ENCODE data around the gene NKAIN2.

The NKAIN2 gene

DNA sequence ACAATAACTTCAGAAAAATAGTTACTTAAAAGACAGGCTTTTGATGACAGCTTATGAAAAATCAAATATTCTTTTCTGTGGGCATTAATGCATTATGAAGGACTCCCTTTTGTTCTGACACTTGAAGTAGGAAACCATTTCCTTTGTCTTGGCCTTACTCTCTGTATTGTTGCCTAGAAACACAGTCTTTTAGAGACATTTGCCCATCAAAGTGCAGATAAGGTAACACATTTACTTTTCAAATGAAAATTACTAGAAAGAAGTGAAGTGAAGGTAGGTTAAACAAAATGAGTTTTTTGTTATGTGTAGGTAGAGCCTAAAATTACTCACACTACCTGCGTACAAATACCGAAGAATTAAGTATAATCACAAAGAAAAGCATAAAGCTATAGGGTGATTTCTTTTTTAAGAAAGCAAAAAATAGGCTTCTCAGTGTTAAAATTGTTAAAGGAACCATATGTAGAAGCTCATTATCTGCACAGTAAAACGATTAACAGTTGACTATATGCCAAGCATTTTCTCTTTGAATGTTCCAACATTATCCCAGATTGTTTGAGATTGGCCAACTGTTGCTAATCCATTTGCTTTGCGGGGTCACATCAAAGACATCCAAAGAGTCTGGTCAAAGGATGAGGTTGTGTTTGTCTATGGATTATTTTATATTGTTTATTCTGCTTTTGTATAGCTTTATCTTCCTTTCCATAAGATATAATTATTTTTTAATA is 616.6 kb downstream of the NKAIN2 start:
- Histone ChIP-seq H4K20me1 (ENCODE audit: low read depth, low read length) (no peaks in the 10 kb centered on the region), H3F3A (ENCODE audit: insufficient read depth) (no peaks in the 10 kb centered on the region), H3K79me2 (ENCODE audit: insufficient read depth, low read length) (no peaks in the 10 kb centered on the region), H3K4me2 (ENCODE audit: low read depth, low read length, poor library complexity, severe bottlenecking) (no peak overlapping the region), H3K9me3 (ENCODE audit: insufficient read depth, low read length) (no peaks in the 10 kb centered on the region), H3K9me2 (replicated peaks; ENCODE audit: insufficient read depth, low read length) (no peaks in the 10 kb centered on the region), H3K27ac (ENCODE audit: low read depth, low read length) (no peak overlapping the region), H3K27me3 (ENCODE audit: low read length) (no peaks in the 10 kb centered on the region), H2AFZ (ENCODE audit: low read depth, low read length, severe bottlenecking) (no peak overlapping the region), H3K4me3 (ENCODE audit: insufficient read depth, low read length, poor library complexity, severe bottlenecking) (no peak overlapping the region), H3K36me3 (ENCODE audit: low read length) (no peaks in the 10 kb centered on the region), H3K9ac (ENCODE audit: low read length) (no peak overlapping the region)
- no peak for TF ChIP-seq EZH2phosphoT487 (conservative IDR thresholded peaks at IDR 0.05; ENCODE audit: low read length)

DNA sequence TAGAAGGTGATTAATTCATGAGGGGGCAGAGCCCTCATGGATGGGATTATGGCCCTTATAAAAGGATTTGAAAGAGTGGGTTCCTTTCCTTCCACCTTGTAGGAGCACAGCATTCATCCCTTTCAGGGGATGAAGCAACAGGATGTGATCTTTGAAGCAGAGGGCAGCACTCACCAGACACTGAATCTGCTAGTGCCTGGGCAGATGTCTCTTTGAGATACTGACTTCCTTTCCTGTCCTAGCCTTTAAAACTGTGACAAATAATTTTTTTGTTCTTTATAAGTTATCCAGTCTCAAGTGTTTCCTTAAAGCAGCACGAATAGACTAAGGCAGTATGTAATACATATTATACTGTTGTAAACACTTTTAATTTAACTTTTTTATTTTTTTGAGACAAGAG is 620.0 kb downstream of the NKAIN2 start:
- Histone ChIP-seq H3K9me2 (replicated peaks; ENCODE audit: insufficient read depth, low read length) (no peaks in the 10 kb centered on the region), H3K4me2 (ENCODE audit: low read depth, low read length, poor library complexity, severe bottlenecking) (no peak overlapping the region)

DNA sequence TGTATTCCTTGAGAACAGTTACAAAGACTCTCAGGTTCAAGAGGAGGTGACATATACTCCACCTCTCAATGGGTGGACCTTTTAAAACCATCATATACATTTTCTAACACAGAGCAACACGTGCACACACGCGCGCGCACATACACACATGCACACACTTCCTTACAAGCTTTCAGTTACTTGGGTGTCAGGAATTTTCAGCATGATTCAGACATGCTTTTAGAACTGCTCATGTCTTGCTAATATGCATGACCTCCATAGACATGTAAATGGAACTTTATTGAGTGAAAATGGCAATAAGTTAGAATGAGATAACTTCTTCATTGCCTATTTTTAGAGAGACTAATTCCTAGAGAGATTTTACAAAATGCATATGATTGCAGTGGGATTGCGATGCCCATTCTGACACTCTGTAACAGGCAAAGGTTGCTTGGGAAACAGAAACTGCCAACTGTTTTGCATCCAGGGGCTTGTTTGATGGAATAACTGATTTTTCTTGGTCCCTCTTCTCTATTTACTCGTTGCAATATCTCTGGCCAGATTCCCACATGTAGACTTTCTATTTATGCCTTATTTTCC is 627.2 kb downstream of the NKAIN2 start:
- no peak overlapping the region for H3K27ac ChIP-seq (ENCODE audit: low read depth, low read length)
- no peaks in the 10 kb centered on the region for H3K27me3 ChIP-seq (ENCODE audit: low read length)
- no peaks in the 10 kb centered on the region for H3K9me3 ChIP-seq (ENCODE audit: insufficient read depth, low read length)
- H2AFZ ChIP-seq (ENCODE audit: low read depth, low read length, severe bottlenecking): no peak overlapping the region
- no peaks in the 10 kb centered on the region for H3K36me3 ChIP-seq (ENCODE audit: low read length)
- H3K9me2 ChIP-seq (replicated peaks; ENCODE audit: insufficient read depth, low read length): no peaks in the 10 kb centered on the region
- no peaks in the 10 kb centered on the region for H3K79me2 ChIP-seq (ENCODE audit: insufficient read depth, low read length)
- no peak overlapping the region for H3K4me2 ChIP-seq (ENCODE audit: low read depth, low read length, poor library complexity, severe bottlenecking)
- H3F3A ChIP-seq (ENCODE audit: insufficient read depth): no peaks in the 10 kb centered on the region
- H4K20me1 ChIP-seq (ENCODE audit: low read depth, low read length): no peaks in the 10 kb centered on the region
- no peak overlapping the region for H3K9ac ChIP-seq (ENCODE audit: low read length)
- TF ChIP-seq, protein P1, sequence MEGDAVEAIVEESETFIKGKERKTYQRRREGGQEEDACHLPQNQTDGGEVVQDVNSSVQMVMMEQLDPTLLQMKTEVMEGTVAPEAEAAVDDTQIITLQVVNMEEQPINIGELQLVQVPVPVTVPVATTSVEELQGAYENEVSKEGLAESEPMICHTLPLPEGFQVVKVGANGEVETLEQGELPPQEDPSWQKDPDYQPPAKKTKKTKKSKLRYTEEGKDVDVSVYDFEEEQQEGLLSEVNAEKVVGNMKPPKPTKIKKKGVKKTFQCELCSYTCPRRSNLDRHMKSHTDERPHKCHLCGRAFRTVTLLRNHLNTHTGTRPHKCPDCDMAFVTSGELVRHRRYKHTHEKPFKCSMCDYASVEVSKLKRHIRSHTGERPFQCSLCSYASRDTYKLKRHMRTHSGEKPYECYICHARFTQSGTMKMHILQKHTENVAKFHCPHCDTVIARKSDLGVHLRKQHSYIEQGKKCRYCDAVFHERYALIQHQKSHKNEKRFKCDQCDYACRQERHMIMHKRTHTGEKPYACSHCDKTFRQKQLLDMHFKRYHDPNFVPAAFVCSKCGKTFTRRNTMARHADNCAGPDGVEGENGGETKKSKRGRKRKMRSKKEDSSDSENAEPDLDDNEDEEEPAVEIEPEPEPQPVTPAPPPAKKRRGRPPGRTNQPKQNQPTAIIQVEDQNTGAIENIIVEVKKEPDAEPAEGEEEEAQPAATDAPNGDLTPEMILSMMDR (IDR thresholded peaks at IDR 0.05; ENCODE audit: insufficient read depth, low read length, poor library complexity, severe bottlenecking): no peak
- TF ChIP-seq EZH2phosphoT487 (conservative IDR thresholded peaks at IDR 0.05; ENCODE audit: low read length): no peak
- H3K4me3 ChIP-seq (ENCODE audit: insufficient read depth, low read length, poor library complexity, severe bottlenecking): no peak overlapping the region

More for the DNA sequence above, 620.0 kb downstream of the NKAIN2 start:
- Histone ChIP-seq H2AFZ (ENCODE audit: low read depth, low read length, severe bottlenecking) (no peak overlapping the region), H3K9ac (ENCODE audit: low read length) (no peak overlapping the region), H3K27ac (ENCODE audit: low read depth, low read length) (no peak overlapping the region), H3K79me2 (ENCODE audit: insufficient read depth, low read length) (no peaks in the 10 kb centered on the region), H3F3A (ENCODE audit: insufficient read depth) (no peaks in the 10 kb centered on the region), H3K27me3 (ENCODE audit: low read length) (no peaks in the 10 kb centered on the region), H3K36me3 (ENCODE audit: low read length) (no peaks in the 10 kb centered on the region), H3K9me3 (ENCODE audit: insufficient read depth, low read length) (no peaks in the 10 kb centered on the region), H3K4me3 (ENCODE audit: insufficient read depth, low read length, poor library complexity, severe bottlenecking) (no peak overlapping the region), H4K20me1 (ENCODE audit: low read depth, low read length) (no peaks in the 10 kb centered on the region)
- no peak for TF ChIP-seq EZH2phosphoT487 (conservative IDR thresholded peaks at IDR 0.05; ENCODE audit: low read length)
- TF ChIP-seq, protein P1 (IDR thresholded peaks at IDR 0.05; ENCODE audit: insufficient read depth, low read length, poor library complexity, severe bottlenecking): no peak

DNA sequence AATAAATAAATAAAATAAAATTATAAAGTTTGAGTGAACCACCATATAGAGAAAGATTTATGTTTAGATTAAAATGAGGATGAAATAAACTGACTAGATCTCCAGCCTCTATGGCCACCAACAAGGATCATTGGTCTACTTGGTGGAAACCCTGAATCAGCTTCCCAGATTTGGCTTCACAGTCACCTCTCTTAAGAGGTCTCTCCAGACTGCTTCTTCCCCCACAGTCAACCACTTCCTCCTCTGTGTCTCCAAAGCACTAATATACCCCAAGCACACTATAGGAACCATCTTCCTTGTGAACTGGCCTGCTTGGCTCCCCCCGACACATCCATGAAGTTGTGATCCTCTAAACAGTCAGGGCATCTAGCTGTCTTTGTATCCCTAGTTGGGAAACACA is 629.0 kb downstream of the NKAIN2 start:
- H2AFZ ChIP-seq (ENCODE audit: low read depth, low read length, severe bottlenecking): no peak overlapping the region
- H3K4me2 ChIP-seq (ENCODE audit: low read depth, low read length, poor library complexity, severe bottlenecking): no peak overlapping the region
- TF ChIP-seq EZH2phosphoT487 (conservative IDR thresholded peaks at IDR 0.05; ENCODE audit: low read length): no peak
- no peaks in the 10 kb centered on the region for H3K27me3 ChIP-seq (ENCODE audit: low read length)
- H3K4me3 ChIP-seq (ENCODE audit: insufficient read depth, low read length, poor library complexity, severe bottlenecking): no peak overlapping the region
- H3K9ac ChIP-seq (ENCODE audit: low read length): no peak overlapping the region
- H3K9me2 ChIP-seq (replicated peaks; ENCODE audit: insufficient read depth, low read length): no peaks in the 10 kb centered on the region
- no peaks in the 10 kb centered on the region for H3F3A ChIP-seq (ENCODE audit: insufficient read depth)
- H4K20me1 ChIP-seq (ENCODE audit: low read depth, low read length): no peaks in the 10 kb centered on the region
- H3K36me3 ChIP-seq (ENCODE audit: low read length): no peaks in the 10 kb centered on the region
- no peaks in the 10 kb centered on the region for H3K79me2 ChIP-seq (ENCODE audit: insufficient read depth, low read length)
- H3K27ac ChIP-seq (ENCODE audit: low read depth, low read length): no peak overlapping the region
- no peaks in the 10 kb centered on the region for H3K9me3 ChIP-seq (ENCODE audit: insufficient read depth, low read length)
